ENCODE data around the gene GLRA1.

Gene GLRA1

GRCh38 chr5:151964471-151964870 lies 39.8 kb upstream of the GLRA1 start:
- Histone ChIP-seq H3K4me2 (ENCODE audit: low read length, poor library complexity, severe bottlenecking) (no peak overlapping the region), H3K4ac (ENCODE audit: low read depth in 1 of 2, low read length in 2 of 2) (no peak overlapping the region), H2AFZ (ENCODE audit: low read depth, low read length) (no peak overlapping the region), H3K9ac (ENCODE audit: low read length) (no peak overlapping the region), H3K18ac (ENCODE audit: low read depth in 1 of 2, low read length in 2 of 2) (no peak overlapping the region), H2BK5ac (ENCODE audit: low read depth, low read length, poor library complexity, severe bottlenecking) (no peak overlapping the region), H3K4me3 (ENCODE audit: insufficient read depth in 1 of 2, low read depth in 1 of 2, low read length in 2 of 2) (no peak overlapping the region), H2BK12ac (ENCODE audit: low read length in 2 of 2) (no peak overlapping the region), H3K9me3 (ENCODE audit: control insufficient read depth, low read length) (no peaks in the 10 kb centered on the region), H3K4me1 (ENCODE audit: control insufficient read depth, insufficient read depth, low read depth, low read length) (no peaks in the 10 kb centered on the region), H3K27ac (ENCODE audit: low read length, poor library complexity, severe bottlenecking) (no peak overlapping the region), H2BK15ac (ENCODE audit: low read depth, poor library complexity, severe bottlenecking) (no peak overlapping the region), H3K79me1 (replicated peaks; ENCODE audit: low read length, poor library complexity, severe bottlenecking) (no peaks in the 10 kb centered on the region), H3K14ac (ENCODE audit: low read length in 2 of 2) (no peak overlapping the region), H3K23ac (ENCODE audit: low read length in 2 of 2) (no peak overlapping the region), H3K27me3 (ENCODE audit: control insufficient read depth in 1 of 2, insufficient read depth in 1 of 2, low read length in 2 of 2) (no peaks in the 10 kb centered on the region), H2BK120ac (ENCODE audit: low read depth, low read length) (no peak overlapping the region), H3K36me3 (ENCODE audit: control insufficient read depth in 1 of 2, insufficient read depth in 2 of 2, low read depth in 1 of 2, low read length in 2 of 2) (no peaks in the 10 kb centered on the region), H2AK5ac (ENCODE audit: low read length, severe bottlenecking) (no peak overlapping the region), H4K91ac (ENCODE audit: low read length) (no peak overlapping the region), H4K8ac (ENCODE audit: low read length) (no peak overlapping the region)
- 95% methylated on average over 4 of the region's 4 CpGs for WGBS
- no peak for DNase-seq

- Histone ChIP-seq H2BK15ac (ENCODE audit: low read depth, poor library complexity, severe bottlenecking) (no peak overlapping the region), H2AK5ac (ENCODE audit: low read length, severe bottlenecking) (no peak overlapping the region), H4K8ac (ENCODE audit: low read length) (no peak overlapping the region), H3K23ac (ENCODE audit: low read length in 2 of 2) (no peak overlapping the region), H3K4me2 (ENCODE audit: low read length, poor library complexity, severe bottlenecking) (no peak overlapping the region), H2AFZ (ENCODE audit: low read depth, low read length) (no peak overlapping the region), H3K18ac (ENCODE audit: low read depth in 1 of 2, low read length in 2 of 2) (no peak overlapping the region), H3K27me3 (ENCODE audit: control insufficient read depth in 1 of 2, insufficient read depth in 1 of 2, low read length in 2 of 2) (no peaks in the 10 kb centered on the region), H3K4me1 (ENCODE audit: control insufficient read depth, insufficient read depth, low read depth, low read length) (no peaks in the 10 kb centered on the region), H3K36me3 (ENCODE audit: control insufficient read depth in 1 of 2, insufficient read depth in 2 of 2, low read depth in 1 of 2, low read length in 2 of 2) (no peaks in the 10 kb centered on the region), H3K27ac (ENCODE audit: low read length, poor library complexity, severe bottlenecking) (no peak overlapping the region), H3K79me1 (replicated peaks; ENCODE audit: low read length, poor library complexity, severe bottlenecking) (no peaks in the 10 kb centered on the region), H3K4me3 (ENCODE audit: insufficient read depth in 1 of 2, low read depth in 1 of 2, low read length in 2 of 2) (no peak overlapping the region), H2BK12ac (ENCODE audit: low read length in 2 of 2) (no peak overlapping the region), H3K4ac (ENCODE audit: low read depth in 1 of 2, low read length in 2 of 2) (no peak overlapping the region), H3K9me3 (ENCODE audit: control insufficient read depth, low read length) (no peaks in the 10 kb centered on the region), H3K9ac (ENCODE audit: low read length) (no peak overlapping the region), H2BK120ac (ENCODE audit: low read depth, low read length) (no peak overlapping the region), H4K91ac (ENCODE audit: low read length) (no peak overlapping the region), H2BK5ac (ENCODE audit: low read depth, low read length, poor library complexity, severe bottlenecking) (no peak overlapping the region), H3K14ac (ENCODE audit: low read length in 2 of 2) (no peak overlapping the region)
- 0% methylated on average over 1 of the region's 2 CpGs for whole genome bisulfite sequencing
- no peak for DNase-seq
Measured at GRCh38 chr5:151961557-151961956, 36.9 kb upstream of the GLRA1 start.

DNA sequence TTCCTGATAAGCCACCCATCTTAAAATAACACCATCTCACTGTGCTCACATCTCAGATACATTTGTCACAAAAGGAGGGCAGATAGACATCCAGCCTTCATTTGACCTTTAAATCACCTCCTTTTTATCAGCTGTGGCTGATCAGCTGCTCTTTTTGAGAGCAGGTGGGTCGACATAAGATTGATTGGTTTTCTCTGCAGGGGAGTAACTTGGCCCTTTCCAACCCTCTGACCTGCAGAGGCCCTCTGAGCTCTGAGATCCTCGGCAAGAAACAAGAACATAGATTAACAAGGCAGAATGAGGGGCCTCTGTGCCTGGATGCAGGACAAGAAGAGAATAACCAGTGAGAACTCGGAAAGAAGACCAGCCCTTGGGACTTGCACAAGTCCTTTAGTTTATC lies 33.5 kb upstream of the GLRA1 start:
- no peak overlapping the region for H3K9ac ChIP-seq (ENCODE audit: low read length)
- H3K23ac ChIP-seq (ENCODE audit: low read length in 2 of 2): no peak overlapping the region
- H4K91ac ChIP-seq (ENCODE audit: low read length): no peak overlapping the region
- no peak overlapping the region for H2BK120ac ChIP-seq (ENCODE audit: low read depth, low read length)
- no peaks in the 10 kb centered on the region for H3K36me3 ChIP-seq (ENCODE audit: control insufficient read depth in 1 of 2, insufficient read depth in 2 of 2, low read depth in 1 of 2, low read length in 2 of 2)
- no peak overlapping the region for H3K4ac ChIP-seq (ENCODE audit: low read depth in 1 of 2, low read length in 2 of 2)
- no peaks in the 10 kb centered on the region for H3K4me1 ChIP-seq (ENCODE audit: control insufficient read depth, insufficient read depth, low read depth, low read length)
- no peak overlapping the region for H2BK12ac ChIP-seq (ENCODE audit: low read length in 2 of 2)
- no peaks in the 10 kb centered on the region for H3K9me3 ChIP-seq (ENCODE audit: control insufficient read depth, low read length)
- H2BK5ac ChIP-seq (ENCODE audit: low read depth, low read length, poor library complexity, severe bottlenecking): no peak overlapping the region
- H3K27me3 ChIP-seq (ENCODE audit: control insufficient read depth in 1 of 2, insufficient read depth in 1 of 2, low read length in 2 of 2): peaks cover 0 to 5% of the 10 kb centered on the region in 2 experiments
- H3K18ac ChIP-seq (ENCODE audit: low read depth in 1 of 2, low read length in 2 of 2): no peak overlapping the region
- no peak overlapping the region for H3K4me2 ChIP-seq (ENCODE audit: low read length, poor library complexity, severe bottlenecking)
- no peak overlapping the region for H3K27ac ChIP-seq (ENCODE audit: low read length, poor library complexity, severe bottlenecking)
- no peak overlapping the region for H4K8ac ChIP-seq (ENCODE audit: low read length)
- no peak overlapping the region for H3K14ac ChIP-seq (ENCODE audit: low read length in 2 of 2)
- H2AFZ ChIP-seq (ENCODE audit: low read depth, low read length): no peak overlapping the region
- H2BK15ac ChIP-seq (ENCODE audit: low read depth, poor library complexity, severe bottlenecking): no peak overlapping the region
- no peaks in the 10 kb centered on the region for H3K79me1 ChIP-seq (replicated peaks; ENCODE audit: low read length, poor library complexity, severe bottlenecking)
- H3K4me3 ChIP-seq (ENCODE audit: insufficient read depth in 1 of 2, low read depth in 1 of 2, low read length in 2 of 2): no peak overlapping the region
- 26% methylated on average over 3 of the region's 3 CpGs for WGBS
- no peak overlapping the region for H2AK5ac ChIP-seq (ENCODE audit: low read length, severe bottlenecking)
- DNase-seq: no peak

DNA sequence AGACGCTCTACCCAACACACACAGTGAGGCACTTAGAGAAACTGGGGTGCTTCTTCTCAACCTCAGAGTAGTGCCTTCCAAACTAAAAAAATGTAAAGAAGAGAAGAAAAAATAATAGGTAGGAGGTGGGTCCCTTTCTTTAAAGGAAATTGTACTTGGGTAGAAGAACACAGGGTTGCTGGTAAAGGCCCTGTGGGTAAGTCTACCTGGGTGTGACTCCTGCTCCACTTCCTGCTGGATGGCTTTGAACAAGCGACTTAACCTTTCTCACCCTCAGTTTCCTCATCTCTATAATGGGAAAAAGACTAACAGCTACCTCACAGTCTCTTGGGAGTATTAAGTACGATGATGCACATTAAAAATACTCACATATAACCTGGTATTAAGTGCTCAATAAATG lies 32.1 kb upstream of the GLRA1 start:
- no peak overlapping the region for H2BK5ac ChIP-seq (ENCODE audit: low read depth, low read length, poor library complexity, severe bottlenecking)
- no peak for DNase-seq
- no peak overlapping the region for H2AFZ ChIP-seq (ENCODE audit: low read depth, low read length)
- H3K4me3 ChIP-seq (ENCODE audit: insufficient read depth in 1 of 2, low read depth in 1 of 2, low read length in 2 of 2): no peak overlapping the region
- H3K14ac ChIP-seq (ENCODE audit: low read length in 2 of 2): no peak overlapping the region
- H2AK5ac ChIP-seq (ENCODE audit: low read length, severe bottlenecking): no peak overlapping the region
- no peak overlapping the region for H3K18ac ChIP-seq (ENCODE audit: low read depth in 1 of 2, low read length in 2 of 2)
- H3K27me3 ChIP-seq (ENCODE audit: control insufficient read depth in 1 of 2, insufficient read depth in 1 of 2, low read length in 2 of 2): peaks cover 0 to 5% of the 10 kb centered on the region in 2 experiments
- H2BK12ac ChIP-seq (ENCODE audit: low read length in 2 of 2): no peak overlapping the region
- WGBS: no CpG with 5 or more reads among the region's 3 CpGs
- H3K27ac ChIP-seq (ENCODE audit: low read length, poor library complexity, severe bottlenecking): no peak overlapping the region
- no peaks in the 10 kb centered on the region for H3K4me1 ChIP-seq (ENCODE audit: control insufficient read depth, insufficient read depth, low read depth, low read length)
- H4K8ac ChIP-seq (ENCODE audit: low read length): no peak overlapping the region
- no peak overlapping the region for H4K91ac ChIP-seq (ENCODE audit: low read length)
- no peak overlapping the region for H3K9ac ChIP-seq (ENCODE audit: low read length)
- H2BK15ac ChIP-seq (ENCODE audit: low read depth, poor library complexity, severe bottlenecking): no peak overlapping the region
- H3K36me3 ChIP-seq (ENCODE audit: control insufficient read depth in 1 of 2, insufficient read depth in 2 of 2, low read depth in 1 of 2, low read length in 2 of 2): no peaks in the 10 kb centered on the region
- no peak overlapping the region for H3K23ac ChIP-seq (ENCODE audit: low read length in 2 of 2)
- no peak overlapping the region for H2BK120ac ChIP-seq (ENCODE audit: low read depth, low read length)
- no peak overlapping the region for H3K4ac ChIP-seq (ENCODE audit: low read depth in 1 of 2, low read length in 2 of 2)
- H3K79me1 ChIP-seq (replicated peaks; ENCODE audit: low read length, poor library complexity, severe bottlenecking): no peaks in the 10 kb centered on the region
- no peaks in the 10 kb centered on the region for H3K9me3 ChIP-seq (ENCODE audit: control insufficient read depth, low read length)
- no peak overlapping the region for H3K4me2 ChIP-seq (ENCODE audit: low read length, poor library complexity, severe bottlenecking)

All from mesenchymal stem cell (in vitro differentiated cells and primary cell).